EL (cell line): ENCODE data around the gene RFTN1.

Source experiments
- DNase-seq: peaks from one replicate; pipeline ENCODE4 v3.0.0-alpha.2; 2016

The RFTN1 gene, protein sequence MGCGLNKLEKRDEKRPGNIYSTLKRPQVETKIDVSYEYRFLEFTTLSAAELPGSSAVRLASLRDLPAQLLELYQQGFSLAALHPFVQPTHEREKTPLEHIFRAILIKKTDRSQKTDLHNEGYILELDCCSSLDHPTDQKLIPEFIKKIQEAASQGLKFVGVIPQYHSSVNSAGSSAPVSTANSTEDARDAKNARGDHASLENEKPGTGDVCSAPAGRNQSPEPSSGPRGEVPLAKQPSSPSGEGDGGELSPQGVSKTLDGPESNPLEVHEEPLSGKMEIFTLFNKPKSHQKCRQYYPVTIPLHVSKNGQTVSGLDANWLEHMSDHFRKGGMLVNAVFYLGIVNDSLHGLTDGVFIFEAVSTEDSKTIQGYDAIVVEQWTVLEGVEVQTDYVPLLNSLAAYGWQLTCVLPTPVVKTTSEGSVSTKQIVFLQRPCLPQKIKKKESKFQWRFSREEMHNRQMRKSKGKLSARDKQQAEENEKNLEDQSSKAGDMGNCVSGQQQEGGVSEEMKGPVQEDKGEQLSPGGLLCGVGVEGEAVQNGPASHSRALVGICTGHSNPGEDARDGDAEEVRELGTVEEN

DNA sequence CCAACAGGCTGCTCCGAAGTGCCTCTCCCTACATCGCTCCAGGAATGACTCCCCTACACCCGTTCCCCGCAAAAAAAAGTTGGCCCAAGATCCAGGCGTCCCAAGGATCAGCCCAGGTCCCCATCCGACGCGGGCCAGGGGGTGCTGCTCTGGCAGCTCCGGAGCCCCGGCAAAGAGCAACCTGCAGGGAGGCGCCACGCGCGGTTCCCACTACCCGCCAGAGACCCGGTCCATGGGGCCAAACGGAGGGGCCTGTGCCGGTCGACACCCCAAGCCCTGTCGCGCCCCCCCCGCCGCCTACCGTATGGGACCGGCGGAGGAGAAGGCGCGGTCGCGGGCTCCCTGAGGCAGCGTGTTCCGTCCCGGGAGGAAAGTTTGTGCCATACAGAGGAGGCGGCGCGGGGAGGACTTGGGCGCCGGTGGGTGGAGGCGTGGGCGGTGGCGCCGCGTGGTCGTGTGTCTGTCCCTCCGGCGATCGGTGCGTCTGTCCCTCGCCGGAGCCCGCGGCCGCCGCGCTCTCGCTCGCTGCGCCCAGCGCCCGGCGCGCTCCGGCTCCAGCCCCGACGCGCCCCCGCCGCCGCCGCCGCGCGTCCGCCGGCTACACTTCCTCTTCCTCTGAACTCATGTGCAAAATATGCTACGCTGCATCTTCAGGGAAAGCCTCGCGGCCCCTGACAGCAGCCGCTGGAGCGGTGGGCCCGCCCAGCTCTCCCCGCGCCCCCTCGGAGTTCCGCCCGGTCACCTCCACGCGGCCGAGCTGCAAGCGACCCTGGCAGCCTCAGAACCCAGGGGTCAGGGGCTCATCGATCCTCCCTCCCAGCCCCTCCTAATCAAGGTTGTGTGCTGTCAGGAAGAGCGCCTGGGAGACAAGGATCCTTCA is at the start of gene RFTN1:
TSS of gene RFTN1 (minus strand) at position 559 of the 880 bp plus-strand sequence. CDS start 19,830 bp downstream, outside the sequence.
- DNase-seq: peak; percentile 80

DNA sequence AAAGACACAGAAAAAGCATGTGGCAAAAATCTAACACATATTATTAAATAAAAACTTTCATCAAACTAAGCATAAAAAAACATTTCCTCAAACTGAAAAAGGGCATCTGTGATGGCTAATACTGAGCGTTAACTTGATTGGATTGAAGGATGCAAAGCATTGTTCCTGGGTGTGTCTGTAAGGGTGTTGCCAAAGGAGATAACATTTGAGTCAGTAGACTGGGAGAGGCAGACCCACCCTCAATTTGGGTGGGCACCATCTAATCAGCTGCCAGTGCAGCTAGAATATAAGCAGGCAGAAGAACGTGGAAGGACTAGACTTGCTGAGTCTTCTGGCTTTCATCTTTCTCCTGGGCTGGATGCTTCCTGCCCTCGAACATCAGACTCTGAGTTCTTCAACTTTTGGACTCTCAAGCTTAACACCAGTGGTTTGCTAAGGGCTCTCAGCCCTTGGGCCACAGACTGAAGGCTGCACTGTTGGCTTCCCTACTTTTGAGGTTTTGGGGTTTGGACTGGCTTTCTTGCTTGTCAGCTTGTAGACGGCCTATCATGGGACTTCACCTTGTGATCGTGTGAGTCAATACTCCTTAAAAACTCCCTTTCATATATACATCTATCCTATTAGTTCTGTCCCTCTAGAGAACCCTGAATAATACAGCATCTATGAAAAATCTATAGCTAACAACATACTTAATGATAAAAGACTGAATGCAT is 46.3 kb upstream of the RFTN1 start:
- no peak for DNase-seq

DNA sequence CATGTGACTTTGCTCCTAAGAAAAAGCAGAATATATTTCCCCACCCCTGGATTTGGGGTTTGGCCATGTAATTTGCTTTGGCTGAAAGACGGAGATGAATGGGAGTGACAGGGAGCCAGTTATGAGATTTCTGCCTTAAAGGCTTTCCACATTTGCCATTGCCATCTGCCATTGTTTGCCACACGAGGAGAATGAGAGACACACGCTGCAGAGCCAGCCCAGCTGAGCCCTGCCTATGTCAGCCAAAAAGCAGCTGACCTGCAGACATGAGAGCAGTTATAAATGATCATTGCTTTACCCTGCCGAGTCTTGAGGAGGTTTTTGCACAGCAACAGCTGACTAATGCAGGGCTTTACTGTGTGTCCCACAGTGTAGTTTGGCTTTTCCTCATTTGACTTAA is 40.6 kb upstream of the RFTN1 start:
- no peak for DNase-seq

DNA sequence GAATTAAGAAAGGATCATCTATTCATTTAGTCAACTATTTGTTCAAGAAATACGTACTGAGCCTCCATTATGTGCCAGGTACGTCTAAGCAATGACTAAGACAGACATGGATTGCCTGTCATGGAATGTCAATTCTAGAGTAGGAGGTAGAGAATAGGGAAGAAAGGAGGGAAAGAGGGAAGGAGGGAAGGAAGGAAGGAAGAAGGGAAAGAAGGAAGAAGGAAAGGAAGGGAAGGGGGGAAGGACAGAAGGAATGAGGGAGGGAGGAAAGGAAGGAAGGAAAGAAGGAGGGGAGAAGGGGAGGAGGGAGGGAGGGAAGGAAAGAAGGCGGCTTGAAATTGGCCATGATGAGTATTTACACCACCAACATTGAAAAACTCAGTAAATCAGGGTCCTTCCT is 39.3 kb upstream of the RFTN1 start:
- no peak for DNase-seq

DNA sequence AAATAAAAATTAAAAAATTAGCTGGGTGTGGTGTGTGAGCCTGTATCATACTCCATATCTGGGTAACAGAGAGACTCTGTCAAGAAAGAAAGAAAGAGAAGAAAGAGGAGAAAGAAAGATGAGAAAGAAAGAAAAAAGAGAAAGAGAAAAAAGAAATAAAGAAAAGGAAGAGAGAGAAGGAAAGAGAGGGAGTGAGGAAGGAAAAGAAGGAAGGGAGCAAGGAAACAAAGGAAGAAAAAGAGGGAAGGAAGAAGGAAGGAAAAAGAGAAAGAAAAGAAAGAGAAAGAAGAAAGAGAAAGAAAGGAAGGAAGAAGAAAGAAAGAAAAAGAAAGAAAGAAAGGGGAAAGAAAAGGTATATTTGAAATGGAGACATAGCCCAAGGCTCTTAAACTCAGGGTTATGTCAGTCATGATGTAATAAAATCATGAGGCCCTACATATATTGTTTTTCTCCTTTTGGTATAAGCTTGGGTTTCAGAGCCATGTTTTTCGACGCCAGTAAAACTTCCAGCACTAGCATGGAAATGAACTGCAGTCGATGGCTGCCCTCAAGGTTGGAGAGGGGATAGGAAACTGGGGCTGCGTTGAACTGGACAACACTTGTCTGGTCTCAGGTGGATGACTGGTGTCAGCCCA is 38.0 kb upstream of the RFTN1 start:
- DNase-seq: no peak

DNA sequence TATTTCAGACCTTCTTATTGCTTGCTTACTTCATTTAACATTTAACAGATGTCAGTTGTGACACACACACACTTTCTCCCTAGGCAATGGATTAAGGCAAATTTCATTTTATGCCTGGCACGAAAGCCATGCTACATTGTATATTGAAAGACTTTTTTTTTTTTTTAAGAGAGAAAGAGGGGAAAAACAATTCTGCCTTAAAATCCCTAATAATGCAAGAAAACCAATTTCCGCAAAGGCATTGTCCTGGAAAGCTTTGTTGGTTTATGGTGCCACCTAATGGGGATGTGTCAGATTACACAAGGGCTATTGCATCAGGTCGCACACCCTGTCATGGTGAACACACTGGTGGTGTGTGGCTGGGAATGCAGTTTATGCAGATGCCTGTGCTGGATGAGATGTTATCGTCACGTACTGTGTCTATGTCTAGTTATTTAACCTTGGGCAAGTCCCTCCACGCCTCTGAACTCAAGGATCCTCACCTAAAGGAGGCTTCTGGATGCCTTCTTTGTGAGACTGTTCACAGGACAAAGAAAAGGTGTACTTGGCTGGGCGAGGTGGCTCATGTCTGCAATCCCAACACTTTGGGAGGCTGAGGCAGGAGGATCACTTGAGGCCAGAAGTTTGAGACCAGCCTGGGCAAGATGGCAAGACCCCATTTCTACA is 37.3 kb upstream of the RFTN1 start:
- DNase-seq: peak; percentile 85

DNA sequence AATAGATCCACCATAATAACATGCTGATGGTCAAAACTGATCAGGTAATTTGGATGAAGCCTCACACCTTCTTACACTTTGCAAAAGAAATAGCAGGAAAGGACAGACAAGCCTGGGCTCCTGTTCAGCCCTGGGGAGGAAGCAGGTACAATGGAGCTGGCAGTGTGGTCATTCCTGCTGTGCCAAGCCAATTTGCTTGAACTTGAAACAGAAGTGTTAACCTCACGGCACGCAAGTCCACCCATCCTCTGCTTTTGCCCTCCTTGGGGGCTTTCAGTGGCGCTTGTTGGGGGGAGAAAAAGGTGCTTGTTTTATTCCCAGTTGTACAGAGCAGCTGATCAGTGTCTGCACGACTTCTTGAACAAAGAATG is 36.8 kb upstream of the RFTN1 start:
- no peak for DNase-seq

DNA sequence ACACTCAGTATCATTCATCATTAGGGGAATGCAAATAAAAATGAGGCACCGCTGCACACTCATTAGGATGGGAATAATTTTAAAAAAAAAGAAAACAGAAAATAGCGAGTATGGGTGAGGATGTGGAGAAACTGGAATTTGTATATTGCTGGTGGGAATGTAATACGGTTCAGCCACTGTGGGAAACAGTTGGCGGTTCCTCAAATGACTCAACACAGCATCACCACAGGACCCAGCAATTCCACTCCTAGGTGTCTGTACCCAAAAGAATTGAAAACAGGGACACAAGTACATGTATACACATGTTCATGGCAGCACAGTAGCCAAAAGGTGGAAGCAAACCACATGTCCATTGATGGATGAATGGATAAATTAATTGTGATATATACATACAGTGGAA is 35.2 kb upstream of the RFTN1 start:
- DNase-seq: peak; percentile 84

DNA sequence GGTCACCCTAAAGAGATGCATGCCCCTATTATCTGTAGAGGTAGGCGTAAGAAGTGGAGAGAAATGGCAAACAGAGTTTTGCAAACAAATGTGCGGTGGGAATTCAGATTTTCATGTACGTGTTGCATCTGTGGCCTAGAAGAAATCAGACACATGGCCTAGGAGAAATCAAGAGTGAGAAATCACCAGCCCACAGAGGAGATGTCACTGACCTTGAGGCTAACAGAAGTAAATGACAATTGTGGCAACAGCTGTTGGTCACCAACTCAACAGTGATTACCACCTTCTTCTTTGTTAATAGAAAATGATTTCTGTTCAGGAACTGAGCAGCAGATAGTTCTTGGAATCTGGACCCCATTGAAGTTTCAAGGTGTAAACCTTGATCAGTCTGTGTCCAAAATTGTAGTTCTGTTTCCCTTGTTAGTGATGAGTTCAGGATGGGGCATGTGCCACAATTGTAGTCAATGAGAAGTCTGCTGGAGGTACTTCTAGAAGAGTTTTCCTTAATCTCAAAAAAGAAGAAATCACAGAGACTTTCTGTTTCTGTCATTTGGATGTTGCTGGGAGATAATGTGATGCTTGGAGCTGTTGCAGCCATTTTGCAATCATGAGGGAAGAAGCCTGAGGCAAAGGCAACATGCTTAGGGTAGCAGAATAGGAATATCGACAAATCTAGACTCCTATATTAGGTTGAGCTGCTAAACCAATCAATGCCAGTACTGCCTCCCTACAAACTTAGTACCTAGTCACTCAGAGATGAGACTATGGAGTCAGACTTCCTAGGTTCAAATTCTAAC is 34.3 kb upstream of the RFTN1 start:
- no peak for DNase-seq

DNA sequence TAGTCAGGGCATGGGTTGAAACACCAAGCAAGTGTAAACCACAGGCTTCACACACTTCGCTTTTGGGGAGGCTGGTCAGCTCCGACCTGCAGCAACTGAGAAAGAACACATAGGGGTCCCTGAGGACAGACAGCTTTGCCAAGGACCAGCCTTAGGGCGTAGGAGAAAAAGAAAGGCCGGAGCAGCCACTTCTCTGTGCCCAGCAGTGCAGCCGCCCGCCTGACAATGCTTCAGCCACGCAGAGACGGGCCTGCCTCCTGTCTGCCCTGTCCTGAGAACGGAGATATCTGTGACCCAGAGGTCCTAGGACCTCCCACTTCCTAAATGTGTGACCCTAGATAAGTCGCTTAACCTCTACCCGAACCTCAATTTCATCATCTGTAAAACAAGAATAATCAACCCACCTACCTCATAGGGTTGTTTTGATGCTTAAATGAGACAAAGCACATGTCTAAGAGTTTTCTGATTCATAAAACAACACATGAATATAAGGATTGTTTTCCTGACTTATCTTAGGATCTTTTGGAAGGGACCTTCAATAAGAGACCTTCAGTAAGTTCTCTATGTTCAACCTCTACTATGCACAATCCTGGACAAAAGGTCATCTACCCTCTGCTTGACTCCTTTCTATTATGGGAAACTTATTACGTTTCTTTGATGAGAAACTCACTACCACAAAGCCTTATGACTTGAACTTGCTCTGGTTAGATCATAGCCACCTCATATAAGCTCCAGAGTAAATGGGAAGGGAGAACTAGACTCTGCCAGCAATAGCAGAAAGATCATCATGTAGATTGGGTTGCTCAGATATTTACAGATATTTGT is 32.9 kb upstream of the RFTN1 start:
- no peak for DNase-seq

DNA sequence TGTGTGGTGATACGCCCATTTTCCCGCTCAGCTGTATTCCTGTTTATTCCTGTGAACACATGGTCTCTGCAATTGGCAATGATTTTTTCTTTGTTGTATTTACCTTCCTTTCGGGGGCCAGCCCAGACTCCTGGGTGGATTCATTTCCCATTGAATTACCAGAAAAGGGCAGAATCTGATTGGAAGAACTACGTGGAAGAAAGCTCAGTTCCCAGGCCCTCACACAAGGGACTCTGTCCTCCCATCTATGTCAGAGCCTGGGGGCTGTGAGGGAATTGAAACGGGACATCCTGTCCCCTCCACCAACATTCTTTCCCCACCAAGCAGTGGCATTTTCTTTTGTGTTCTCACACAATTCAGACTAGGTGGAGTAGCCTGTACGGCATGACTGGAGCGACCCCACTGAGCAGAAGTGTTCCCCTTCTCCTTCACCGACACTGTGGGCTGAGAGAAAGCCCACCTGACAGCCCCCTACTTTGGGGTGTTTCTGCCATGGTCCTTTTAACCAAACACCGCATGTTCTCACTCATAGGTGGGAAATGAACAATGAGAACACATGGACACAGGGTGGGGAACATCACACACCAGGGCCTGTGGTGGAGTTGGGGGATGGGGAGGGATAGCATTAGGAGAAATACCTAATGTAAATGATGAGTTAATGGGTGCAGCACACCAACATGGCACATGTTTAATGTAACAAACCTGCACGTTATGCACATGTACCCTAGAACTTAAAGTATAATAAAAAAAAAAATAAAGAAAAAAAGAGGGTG is 32.1 kb upstream of the RFTN1 start:
- no peak for DNase-seq

DNA sequence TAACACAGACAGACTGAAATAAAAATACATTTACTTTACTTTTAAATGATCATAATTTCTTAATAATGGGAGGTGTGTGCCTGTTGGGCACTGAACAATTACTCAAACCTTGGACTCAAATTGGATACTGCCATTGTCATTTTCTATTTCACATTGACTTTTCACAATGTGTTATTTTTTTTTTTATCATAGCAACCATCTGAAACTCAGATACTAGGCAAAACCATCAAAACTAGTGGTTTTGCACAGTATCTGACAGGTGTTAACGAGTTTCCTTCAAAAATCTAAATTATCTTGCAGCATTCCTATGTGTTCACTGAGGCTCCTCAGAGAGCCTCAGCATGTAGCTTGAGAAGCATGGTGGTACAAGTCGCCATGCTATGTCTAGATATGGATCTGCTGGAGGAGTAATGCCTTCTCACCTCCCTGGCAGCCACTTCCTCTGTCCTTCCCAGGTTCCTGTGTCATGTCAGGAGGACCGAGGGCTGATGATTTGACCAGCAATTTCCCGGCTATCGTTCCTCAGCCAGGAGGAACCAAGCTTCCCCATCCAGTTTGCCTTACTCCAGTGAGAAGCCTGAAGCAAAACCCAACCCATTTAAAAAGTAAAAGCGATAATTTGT is 29.9 kb upstream of the RFTN1 start:
- no peak for DNase-seq

DNA sequence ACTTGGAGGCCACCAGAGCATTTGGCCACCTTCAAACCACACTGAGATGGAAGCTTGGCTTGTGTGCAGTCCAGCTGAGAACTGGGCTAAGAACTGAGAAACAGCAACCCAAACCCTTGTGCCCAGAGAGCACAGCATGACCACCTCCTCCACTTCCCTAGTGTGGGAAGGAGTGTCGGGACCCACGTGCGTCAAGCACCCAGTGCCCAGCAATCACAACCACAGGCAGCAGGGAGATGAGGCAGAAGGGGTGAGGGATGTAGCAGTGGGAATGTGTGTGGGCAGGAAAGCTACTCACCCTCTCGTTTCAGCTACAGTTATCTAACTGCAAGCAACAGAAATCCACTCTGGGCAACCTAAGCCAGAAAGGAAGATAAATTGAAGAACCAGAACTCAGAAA is 25.0 kb upstream of the RFTN1 start:
- DNase-seq: no peak

DNA sequence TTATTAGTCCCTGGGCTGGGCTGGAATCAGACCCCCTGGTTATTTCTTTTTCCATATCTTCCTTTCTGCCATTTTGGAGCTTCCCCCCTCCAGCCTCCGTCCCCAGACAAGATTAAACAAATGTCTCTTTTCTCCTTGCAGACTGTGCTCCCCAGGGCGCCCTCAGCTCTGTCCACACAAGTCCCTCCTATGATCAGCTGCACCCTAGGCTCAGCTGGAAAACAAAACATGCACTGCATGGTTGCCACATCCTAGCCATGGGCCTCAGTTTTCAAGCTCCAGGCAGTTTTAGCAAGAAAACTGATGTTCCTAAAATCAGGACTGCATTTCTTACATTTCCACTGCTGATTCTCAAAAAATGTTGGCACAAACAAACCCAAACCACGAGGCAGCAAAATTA is 23.5 kb upstream of the RFTN1 start:
- no peak for DNase-seq

DNA sequence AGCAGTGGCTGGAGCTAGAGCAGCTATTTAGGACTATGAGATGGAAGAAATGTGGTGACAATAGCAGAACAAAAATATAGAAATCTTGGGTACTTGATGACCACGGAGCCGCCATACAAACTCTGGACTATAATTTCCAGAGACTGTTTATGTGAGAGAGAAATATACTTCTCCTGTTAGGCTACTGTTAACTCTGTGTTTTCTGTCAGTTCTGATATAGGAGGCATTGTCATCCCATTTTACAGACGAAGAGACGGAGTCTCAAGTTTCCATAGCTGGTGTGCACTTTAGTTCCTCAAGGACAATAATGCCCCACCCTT is 22.8 kb upstream of the RFTN1 start:
- no peak for DNase-seq

DNA sequence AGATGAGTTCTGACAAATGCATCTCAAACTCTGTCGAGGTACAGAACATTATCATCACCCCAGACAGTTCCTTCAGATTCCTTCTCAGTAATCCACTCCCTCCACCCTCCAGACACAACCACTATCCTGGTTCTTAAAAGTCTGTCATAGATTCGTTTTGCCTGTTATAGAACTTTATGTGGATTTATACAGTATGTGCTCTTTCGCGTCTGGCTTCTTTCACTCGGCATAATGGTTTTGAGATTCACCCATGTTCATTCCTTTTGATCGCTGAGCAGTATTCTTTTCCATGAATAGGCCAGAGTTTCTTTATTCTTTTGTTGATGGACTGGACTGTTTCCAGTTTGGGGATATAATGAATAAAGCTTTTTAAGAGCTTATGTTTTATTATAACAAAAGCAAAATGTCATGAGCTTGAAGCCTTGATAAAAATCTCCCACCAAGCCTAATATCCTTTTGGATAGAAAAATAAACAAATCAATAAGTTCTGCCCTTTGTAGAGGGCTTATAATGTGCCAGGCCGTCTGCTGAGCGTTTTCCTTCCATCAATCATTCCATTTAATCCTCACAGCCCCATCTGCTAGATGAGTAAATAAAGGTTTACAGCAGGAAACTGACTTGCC is 21.3 kb upstream of the RFTN1 start:
- DNase-seq: no peak

DNA sequence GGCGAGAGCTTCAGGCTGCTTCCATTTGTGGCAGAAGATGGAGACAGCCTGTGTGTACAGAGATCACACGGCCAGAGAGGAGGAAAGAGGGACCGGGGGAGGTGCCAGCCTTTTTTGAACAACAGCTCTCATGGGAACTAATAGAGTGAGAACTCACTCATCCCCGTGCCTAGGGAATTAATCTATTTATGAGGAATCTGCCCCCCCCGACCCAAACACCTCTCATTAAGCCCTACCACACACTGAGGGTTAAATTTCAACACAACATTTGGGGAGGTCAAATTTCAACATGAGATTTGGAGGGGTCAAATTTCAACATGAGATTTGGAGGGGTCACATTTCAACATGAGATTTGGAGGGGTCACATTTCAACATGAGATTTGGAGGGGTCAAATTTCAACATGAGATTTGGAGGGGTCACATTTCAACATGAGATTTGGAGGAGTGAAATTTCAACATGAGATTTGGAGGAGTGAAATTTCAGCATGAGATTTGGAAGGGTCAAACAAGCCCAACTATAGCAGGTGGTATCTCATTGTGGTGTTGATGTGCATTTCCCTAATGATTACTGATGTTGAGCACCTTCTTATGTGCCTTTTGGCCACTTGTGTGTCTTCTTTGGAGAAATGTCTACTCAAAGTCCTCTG is 20.6 kb upstream of the RFTN1 start:
- no peak for DNase-seq

DNA sequence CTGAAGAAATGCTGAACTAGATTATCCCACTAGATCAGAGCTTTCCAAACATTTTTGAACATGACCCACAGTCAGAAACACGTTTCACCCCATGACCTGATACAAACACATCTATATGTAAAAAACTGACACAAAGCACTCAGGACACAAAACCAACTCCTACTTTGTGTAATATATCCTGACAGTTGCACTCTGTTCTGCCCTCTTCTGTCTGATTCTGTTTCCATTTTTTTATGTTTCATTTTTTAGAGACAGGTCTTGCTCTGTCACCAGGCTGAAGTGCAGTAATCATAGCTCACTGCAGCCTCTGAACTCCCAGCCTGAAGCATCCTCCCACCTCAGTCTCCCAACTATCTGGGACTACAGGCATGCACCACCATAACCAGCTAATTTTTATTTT is 15.8 kb upstream of the RFTN1 start:
- DNase-seq: no peak
